CD4-positive, alpha-beta T cell treated with Interferon alpha-2 for 1 hour (primary cell): ENCODE data around the gene HNRNPF.

Experiments
- DNase-seq, 2 donors: peaks; one replicate each; pipeline ENCODE4 v3.0.0-alpha.2; 2020 to 2022

HNRNPF gene

GRCh38 chr10:43375401-43376020 lies 33.5 kb downstream of the HNRNPF start:
- no peak for DNase-seq

DNA sequence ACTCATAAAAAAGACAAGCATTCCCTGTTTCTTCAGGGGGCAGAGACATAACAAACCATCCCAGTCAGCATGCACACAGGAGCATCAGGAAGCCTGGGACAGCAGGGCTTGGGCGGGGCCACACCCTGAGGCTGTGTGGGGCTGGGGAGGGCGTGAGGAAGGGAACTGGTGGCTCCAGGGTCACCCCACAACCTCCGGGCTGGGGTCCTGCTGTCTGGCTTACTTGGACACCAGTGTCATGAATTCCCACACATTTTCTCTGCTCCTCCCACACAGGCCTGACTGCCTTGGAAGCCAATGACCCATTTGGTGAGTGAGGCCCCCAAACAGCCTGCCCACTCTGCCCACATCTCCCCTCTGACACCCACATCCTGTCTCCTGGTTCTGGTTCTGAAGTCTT lies 34.8 kb downstream of the HNRNPF start:
- DNase-seq = no peak

DNA sequence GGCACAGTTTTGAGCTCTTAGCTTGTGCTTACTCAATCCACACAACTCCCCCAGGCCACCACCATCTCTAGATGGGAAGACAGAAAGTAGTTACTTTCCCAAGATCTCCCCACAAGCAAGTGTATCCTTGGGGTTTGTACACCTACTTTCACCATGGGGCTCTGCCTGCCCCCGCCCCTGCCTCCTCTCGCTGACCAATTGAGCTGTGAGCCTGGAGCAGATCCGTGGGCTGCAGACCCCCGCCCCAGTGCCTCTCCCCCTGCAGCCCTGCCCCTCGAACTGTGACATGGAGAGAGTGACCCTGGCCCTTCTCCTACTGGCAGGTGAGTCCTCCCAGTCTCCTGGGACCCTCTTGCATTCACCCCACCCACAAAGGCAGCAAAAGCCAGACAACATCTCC lies 35.5 kb downstream of the HNRNPF start:
- DNase-seq = no peak

DNA sequence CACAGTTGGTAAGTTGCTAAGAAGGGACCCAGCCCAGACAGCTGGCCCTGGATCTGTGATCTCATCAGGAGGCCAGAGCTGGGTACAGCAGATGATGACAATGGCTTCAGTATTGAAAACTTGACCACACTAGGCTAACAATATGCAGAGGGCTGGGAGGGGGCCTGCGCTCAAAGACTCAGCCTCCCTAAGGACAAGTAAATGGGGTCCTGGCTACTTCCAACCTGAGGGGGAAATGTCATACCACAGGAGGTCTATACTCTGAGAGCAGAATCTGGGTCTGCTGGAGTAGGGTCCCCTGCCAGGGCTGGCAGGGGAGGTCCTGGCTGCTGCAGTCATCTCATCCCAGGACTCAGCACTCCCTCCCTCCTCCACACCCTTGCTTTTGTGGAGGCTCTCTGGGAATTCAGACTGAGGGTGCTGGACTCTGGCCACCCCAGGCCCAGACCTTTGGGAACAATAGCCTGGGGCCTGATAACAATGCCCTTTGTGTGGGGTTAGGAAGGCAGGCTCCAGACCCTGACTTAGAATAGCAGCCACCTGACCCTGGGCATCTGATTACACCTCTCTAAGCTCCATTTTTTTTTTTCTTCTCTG lies 36.1 kb downstream of the HNRNPF start:
- no peak for DNase-seq

GRCh38 chr10:43371418-43371817 lies 37.6 kb downstream of the HNRNPF start, which contains the start of gene FXYD4:
Gene FXYD4 (plus strand): TSS chr10:43371636. CDS start chr10:43373747, 2,111 bp downstream.
- no peak for DNase-seq

DNA sequence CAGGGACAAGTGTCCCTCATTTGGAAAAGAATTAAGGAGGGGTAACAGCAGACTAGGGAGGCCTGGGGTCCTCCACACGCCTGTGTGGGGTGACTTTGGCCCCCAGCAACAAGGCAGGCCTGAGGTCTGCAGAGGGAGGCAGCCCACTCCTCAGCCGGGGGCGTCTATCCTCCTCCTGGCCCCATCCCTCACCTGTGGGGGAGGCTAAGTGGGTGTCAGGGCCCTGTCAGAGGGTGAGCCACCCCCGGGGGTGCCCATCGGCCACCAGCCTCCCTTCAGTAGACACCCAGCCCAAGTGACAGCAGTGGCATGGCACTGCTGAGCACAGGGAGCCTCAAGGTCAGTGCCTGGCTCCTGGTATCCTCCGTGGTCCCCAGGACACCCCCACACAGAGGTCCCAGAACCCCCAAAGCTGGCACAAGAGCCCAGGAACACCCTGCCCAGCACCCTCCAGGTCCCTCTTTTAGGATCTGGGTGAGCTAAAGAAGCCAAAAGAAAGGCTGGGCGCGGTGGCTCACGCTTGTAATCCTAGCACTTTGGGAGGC lies 38.2 kb downstream of the HNRNPF start:
- no peak for DNase-seq

DNA sequence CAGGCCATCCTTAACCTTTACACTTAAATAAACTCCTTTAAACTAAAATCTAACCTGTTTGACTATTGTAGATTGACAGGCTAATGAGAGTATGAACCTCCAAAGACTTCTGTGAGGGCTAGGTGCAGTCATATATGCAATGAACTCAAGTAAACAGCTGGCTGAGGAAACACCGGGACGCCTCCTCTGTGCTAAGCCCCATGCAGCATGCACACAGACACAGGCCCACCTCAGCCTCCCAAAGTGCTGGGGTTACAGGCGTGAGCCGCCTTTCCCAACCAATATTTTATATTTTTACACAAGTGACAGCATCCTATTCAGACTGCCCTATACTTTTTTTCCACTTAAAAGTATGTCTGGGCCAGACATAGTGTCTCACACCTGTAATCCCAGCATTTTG lies 39.1 kb downstream of the HNRNPF start:
- no peak for DNase-seq

GRCh38 chr10:43365001-43365400 lies 44.0 kb downstream of the HNRNPF start:
- no peak for DNase-seq

- peak; percentile 98 for DNase-seq
Measured at GRCh38 chr10:43362191-43362839, 46.7 kb downstream of the HNRNPF start.

DNA sequence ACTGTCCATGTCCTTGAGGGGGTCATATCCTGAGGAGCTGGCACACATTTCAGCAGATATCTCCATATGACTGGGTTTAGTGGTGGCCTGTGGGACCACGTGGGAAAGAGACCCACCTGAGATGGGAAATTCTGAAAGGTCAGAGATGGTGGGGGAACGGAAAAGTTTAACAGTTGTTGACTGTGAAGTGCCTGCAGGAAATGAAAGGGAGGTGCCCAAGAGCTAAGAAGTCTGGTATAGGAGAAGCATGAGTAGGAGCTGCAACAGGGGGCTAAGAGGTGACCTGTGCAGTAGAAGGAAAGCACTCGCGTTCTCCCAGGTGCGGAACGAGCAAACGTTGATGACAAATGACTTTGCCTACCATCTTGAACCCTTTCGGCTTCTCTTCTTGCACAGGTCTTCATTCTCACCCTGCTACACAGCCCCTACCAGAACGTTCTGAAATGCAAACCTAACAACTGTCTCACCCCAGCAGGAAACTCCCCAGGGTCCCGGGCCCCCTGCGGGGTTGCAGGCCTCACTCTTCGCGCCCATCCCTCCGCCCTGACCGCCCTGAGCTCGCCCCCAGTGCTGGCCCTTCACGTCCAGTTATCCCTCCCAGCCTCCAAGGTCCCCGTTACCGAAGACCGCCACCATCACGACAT lies 47.3 kb downstream of the HNRNPF start:
- DNase-seq = no peak

- DNase-seq = no peak
Measured at GRCh38 chr10:43360086-43360485, 48.9 kb downstream of the HNRNPF start.

GRCh38 chr10:43355749-43356371 lies 53.1 kb downstream of the HNRNPF start:
- DNase-seq = no peak

GRCh38 chr10:43354879-43355380 lies 54.1 kb downstream of the HNRNPF start:
- no peak for DNase-seq

GRCh38 chr10:43354330-43354635 lies 54.7 kb downstream of the HNRNPF start:
- no peak for DNase-seq

- no peak for DNase-seq
Measured at GRCh38 chr10:43353495-43354329, 55.3 kb downstream of the HNRNPF start.

- no peak for DNase-seq
Measured at GRCh38 chr10:43352951-43353350, 56.0 kb downstream of the HNRNPF start.

- DNase-seq = no peak
Measured at GRCh38 chr10:43351301-43351700, 57.7 kb downstream of the HNRNPF start.

GRCh38 chr10:43350686-43351085 lies 58.3 kb downstream of the HNRNPF start:
- DNase-seq = no peak

DNA sequence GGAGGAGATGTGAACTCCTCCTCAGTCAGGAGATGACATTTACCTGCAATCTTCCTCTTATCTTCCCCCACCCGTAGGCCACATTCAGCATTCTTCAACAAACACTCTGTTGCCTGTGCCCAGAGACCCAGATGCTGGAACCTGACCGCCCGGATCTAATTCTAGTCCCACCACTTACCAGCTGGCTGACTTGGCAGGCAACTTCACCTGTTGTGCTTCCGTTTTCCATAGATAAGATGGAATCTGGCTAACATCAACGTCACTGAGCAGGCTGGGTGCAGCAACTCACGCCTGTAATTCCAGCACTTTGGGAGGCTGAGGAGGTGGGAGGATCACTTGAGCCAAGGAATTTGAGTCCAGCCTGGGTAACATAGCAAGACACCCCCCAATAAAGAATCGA lies 58.8 kb downstream of the HNRNPF start:
- no peak for DNase-seq

DNA sequence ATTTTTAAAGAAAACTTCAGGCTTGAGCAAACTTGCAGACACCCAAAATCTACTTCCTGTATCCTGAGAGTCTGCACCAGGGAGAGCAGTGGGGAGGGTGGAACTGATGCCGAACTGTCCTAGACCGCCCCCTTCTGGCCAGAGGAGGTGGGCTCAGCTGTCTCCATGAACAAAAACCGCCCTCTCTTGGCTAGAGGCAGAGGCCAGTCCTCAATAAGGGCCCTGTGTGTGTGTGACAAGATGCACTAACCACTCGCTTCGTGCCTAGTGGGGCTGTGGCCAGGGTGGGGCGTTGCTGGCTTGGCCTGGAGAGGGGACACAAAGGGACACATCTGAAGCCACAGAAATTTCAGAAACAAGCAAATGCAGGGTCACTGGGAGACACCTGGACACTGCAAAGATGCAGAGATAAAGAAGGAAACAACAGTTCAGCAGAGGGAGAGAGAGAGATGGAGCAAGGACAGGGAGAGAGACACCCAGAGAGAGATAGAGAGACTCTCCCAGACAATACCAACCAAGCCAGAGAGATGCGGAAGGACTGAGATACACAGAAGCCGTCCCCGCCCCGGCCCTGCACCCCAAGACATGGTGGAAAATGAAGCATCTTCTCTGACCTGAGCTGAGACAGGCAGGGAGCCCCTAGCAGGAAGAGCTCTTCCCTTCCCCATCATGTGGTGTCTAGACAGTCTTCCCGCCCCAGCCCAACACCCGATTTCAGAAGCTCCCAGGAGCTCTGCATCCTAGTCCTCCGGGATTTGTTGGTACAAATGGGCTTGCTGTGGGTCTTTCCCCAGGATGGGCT lies 60.3 kb downstream of the HNRNPF start:
- DNase-seq = peak; percentile 85 to 90

- DNase-seq = no peak
Measured at GRCh38 chr10:43347997-43348396, 61.0 kb downstream of the HNRNPF start.
